AG10803 (cell line): ENCODE measurements around the gene TRIM29.

Experiments used
- DNase-seq: peaks from one replicate; pipeline ENCODE4 v3.0.0; 2010; ENCODE audit warnings: low read depth
- H3K4me3 ChIP-seq: 2 replicates; pipeline ENCODE4 v1.5.1; 2011; ENCODE audit warnings: mild to moderate bottlenecking, low read length, control low read depth
- TF ChIP-seq, protein P1 (sequence below): conservative IDR thresholded peaks from 2 replicates; pipeline ENCODE4 v1.5.1; 2011; ENCODE audit warnings: mild to moderate bottlenecking, low read length, control low read depth, inconsistent platforms

TRIM29 gene

DNA sequence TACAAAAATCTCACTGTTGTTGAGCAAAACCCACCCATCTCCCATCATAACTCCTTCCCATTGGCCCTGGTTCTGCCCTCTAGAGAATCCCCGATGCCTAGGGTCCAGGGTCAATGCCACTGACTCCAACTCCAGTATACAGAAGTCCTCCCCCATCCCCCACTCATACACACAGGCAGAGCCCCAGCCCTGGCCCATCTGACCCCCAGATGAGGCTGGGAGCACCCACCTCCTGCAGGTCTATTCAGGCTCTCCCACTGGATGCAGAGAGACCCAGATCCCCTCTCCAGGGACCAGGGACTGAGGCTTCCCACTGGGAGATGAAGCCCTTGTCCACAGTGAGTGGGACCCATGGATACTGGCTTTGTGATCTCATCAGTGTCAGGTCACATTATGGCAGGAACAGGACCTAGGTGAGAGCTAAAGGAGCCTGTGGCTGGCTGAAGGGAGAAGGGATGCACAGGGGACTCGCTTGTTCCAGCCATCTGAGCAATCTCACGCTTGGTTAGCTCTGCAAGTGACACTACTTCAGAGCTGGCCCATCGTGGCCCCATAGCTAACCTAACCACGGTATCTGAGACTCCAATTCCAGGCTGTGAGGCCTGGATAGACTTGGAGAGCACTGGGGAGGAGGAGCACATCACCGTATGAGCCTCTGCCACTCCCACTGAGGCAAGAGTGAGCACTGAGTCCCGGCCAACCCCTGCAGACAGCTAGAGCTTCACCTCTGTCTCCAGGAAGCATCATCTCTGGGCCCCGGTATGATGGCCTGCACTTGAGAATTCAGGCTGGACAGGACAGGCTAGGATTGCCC lies 35.7 kb downstream of the TRIM29 start:
- DNase-seq = no peak
- no peak overlapping the region for H3K4me3 ChIP-seq
- TF ChIP-seq, protein P1, sequence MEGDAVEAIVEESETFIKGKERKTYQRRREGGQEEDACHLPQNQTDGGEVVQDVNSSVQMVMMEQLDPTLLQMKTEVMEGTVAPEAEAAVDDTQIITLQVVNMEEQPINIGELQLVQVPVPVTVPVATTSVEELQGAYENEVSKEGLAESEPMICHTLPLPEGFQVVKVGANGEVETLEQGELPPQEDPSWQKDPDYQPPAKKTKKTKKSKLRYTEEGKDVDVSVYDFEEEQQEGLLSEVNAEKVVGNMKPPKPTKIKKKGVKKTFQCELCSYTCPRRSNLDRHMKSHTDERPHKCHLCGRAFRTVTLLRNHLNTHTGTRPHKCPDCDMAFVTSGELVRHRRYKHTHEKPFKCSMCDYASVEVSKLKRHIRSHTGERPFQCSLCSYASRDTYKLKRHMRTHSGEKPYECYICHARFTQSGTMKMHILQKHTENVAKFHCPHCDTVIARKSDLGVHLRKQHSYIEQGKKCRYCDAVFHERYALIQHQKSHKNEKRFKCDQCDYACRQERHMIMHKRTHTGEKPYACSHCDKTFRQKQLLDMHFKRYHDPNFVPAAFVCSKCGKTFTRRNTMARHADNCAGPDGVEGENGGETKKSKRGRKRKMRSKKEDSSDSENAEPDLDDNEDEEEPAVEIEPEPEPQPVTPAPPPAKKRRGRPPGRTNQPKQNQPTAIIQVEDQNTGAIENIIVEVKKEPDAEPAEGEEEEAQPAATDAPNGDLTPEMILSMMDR = no peak

DNA sequence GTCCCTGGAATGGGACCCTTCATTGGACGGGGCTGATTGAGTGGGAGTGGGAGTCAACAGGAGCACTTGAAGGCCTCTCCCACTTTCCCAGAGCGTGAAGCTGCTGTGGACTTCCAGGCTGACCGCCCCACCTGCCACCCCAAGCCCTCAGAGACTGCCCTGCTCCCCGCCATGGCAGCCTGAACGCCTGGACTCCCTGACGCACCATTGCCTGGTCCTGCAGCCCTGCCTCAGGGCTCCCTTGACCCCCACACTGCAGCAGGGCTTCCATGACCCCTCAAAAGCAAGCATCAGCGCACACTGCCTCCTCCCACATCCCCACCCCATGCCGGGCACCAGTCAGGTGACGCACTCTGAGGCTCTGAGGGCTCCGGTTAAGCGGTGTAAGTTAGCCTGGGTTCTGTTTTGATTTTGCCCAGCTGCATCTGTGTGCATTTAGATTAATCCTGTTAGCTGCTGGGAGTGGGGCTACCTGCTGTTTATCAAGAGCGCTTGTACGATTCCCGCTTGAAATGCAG lies 39.4 kb downstream of the TRIM29 start:
- TF ChIP-seq, protein P1 = no peak
- no peak overlapping the region for H3K4me3 ChIP-seq
- DNase-seq = no peak

DNA sequence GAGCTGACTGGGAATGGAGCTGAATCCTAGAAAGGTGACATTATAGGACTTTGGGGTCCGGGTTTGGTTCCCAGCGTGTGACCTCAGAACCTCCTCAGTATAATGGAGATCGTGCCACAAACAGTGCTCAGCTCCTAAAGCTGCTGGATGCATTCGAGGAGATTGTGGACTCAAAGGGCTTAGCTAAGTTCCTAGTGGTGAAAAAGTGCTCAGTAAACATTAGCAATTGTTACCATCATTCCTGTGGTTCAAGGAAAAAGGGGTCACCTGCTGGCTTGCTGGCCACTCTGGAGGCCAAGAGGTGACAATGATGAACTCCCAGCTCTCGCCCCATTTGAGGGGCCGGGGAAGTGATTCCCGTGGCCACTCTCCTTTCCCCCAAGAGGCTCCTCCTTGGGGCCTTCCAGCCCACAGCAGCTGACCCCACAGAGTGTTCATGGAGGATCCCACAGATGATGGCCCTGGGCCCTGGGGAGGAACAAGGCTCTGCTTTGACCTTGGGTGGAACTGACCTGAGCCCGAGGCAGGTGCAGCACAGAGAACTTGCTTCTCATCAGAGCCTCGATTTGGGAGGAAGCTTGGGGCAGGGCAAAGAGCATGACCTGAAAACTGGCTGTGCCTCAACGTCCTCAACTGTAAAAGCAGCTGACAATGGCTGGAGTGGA lies 40.1 kb downstream of the TRIM29 start:
- TF ChIP-seq, protein P1 = no peak
- no peak for DNase-seq
- H3K4me3 ChIP-seq = no peak overlapping the region

DNA sequence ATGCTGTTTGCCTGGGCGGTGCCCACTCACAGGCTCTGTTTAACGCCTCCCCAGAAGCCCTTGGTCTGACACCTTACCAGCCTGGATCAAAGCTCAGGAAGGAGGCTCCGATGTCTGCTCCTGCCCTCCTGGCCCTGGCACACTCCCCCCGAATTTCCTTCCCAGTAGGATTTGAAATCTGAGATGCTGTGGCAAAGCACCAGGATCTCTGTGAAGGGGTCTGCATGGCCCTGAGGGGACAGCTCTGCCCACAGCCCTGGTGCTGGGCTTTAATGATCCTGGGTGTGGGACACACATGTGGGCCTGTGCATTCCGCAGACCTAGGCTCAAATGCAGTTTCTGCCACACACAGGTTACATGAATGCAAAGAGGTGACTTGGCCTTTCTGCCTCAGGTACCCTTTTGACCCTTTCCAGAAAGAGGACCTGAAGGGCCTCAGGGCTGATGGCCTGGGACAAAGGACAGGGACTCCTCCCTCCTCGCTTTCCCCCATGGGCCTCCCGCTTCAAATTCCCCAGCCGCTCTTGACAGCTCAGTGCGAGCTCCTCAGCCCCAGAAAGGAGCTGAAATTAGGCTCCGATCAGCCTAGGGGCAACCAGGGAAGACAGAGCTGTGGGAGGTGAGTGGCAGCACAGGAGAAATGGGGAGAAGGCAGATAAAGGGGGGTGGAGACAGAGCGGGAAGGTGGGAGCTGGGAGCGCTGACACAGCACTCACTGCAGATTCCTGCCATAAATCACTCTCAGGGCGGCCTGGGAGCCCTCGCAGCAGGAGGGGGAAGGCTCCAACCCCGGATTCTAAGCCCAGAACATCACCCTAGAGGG lies 41.3 kb downstream of the TRIM29 start:
- DNase-seq = no peak
- H3K4me3 ChIP-seq = no peak overlapping the region
- TF ChIP-seq, protein P1 = no peak

DNA sequence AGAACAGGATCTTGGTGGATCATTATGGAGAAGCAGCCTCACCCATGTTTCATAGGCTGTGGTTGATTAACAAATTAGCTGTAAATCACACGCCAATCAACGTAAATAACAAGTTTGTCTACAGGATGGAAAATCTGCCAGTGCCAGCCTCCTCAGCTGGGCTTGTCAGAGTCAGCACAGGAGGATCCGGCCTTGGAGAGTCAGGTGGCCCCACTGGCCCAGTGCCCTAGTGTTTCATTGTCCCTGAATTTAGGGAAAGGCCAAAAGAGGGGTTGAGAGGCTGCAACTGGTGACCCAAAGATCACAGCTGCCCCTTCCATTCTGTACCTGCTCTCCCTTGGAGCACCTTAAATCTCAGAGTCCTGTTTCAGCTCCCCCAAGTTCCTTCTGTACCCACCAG lies 42.4 kb downstream of the TRIM29 start:
- H3K4me3 ChIP-seq = no peak overlapping the region
- TF ChIP-seq, protein P1 = no peak
- DNase-seq = no peak

DNA sequence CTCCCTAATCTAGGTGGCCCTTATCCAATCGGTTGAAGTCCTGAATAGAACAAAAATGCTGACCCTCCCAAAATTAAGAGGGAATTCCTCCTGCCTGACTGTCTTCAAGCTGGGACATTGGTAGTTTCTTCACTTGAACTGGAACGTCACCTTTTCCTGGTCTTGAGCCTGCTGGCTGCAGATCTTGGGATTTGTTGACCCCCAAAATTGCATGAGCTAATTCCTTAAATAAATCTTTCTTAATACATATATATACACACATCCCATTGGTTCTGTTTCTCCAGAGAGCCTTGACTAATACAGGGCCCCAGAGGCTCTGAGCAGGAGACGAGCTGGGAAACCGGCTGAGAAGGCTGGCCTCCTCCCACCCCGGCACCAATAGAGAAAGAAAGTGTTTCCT lies 46.2 kb downstream of the TRIM29 start:
- TF ChIP-seq, protein P1 = no peak
- DNase-seq = no peak
- no peak overlapping the region for H3K4me3 ChIP-seq
